Ovary (tissue), 9 donors: ENCODE results near the gene ZNF117. TPM values are rescaled to one million over a fixed set of nuclear protein-coding genes. Genes with fewer than 3 reads are reported as not detected.
"Not testable (repeated sequence)": the region's sequence is repeated elsewhere in the genome, so short reads cannot be mapped to it uniquely, and the experiment has no call there.

Source experiments
- DNase-seq, 5 donors: peaks; one replicate each; pipeline ENCODE4 v3.0.0-alpha.2; 2019 to 2020
- H3K27ac ChIP-seq, 2 donors: fragments of 200-600 bp; one replicate each; pipeline versions ENCODE4 v1.5.1 to v1.8.0; 2019 to 2022
- H3K27me3 ChIP-seq: fragments of 200-600 bp; one replicate; pipeline ENCODE4 v1.8.0; 2022
- H3K36me3 ChIP-seq: fragments of 200-600 bp; sonication (generic); one replicate; pipeline ENCODE4 v1.5.1; 2019
- H3K4me1 ChIP-seq: one replicate; pipeline ENCODE4 v1.8.1; 2013; ENCODE audit warnings: mild to moderate bottlenecking, moderate library complexity; ENCODE audit not compliant: insufficient read depth
- H3K4me3 ChIP-seq: fragments of 200-600 bp; sonication (generic); one replicate; pipeline ENCODE4 v1.5.1; 2017
- H3K9me3 ChIP-seq, 2 donors: fragments of 200-600 bp in 1 of 2; sonication (generic) in 1 of 2; one replicate each; pipeline versions ENCODE4 v1.5.1 to v1.8.1; 2013 to 2019; ENCODE audit warnings: mild to moderate bottlenecking in 1 of 2, moderate library complexity in 1 of 2
- EP300 ChIP-seq: sonication (generic); formaldehyde crosslinking; IDR thresholded peaks from one replicate; pipeline ENCODE4 v1.6.1; 2017; ENCODE audit warnings: antibody characterized with exemption
- POLR2A ChIP-seq: fragments of 450-650 bp; IDR thresholded peaks from one replicate; pipeline ENCODE4 v1.6.1; 2017; ENCODE audit warnings: antibody characterized with exemption, mild to moderate bottlenecking, moderate library complexity
- WGBS, 3 donors: extraction: QIAGEN DNeasy Blood & Tissue Kit in 1 of 3; methylation state at CpG; one replicate each; pipeline versions ENCODE4 v1.1.5 to v1.1.7; 2013 to 2017; 5-methylcytosine and 5-hydroxymethylcytosine counted together
- intact Hi-C, 4 donors: fragments of 100-400 bp; cut with DNase I; formaldehyde crosslinking; loops; one replicate each; pipeline versions ENCODE4 v1.11.0 to v1.15.1; 2022 to 2023
- polyA plus RNA-seq, 2 donors: library from polyadenylated mRNA; stranded (reverse); fragments of 200-250 nt in 1 of 2; fragments of 350-450 nt in 1 of 2; fragmentation: Illumina TruSeq in 1 of 2; extraction: RNeasy Lipid Tissue Mini Kit (QIAGEN cat#74804) in 1 of 2; gene quantifications; one replicate each; pipeline ENCODE4 v1.2.3, GENCODE V29; 2013 to 2014
- total RNA-seq, 7 donors: library from RNA; depleted of rRNA in 2 of 7; stranded (reverse); fragments of >200 nt in 2 of 7; fragmentation: NEBNext Ultra II Directional in 3 of 7; extraction: Animal tissue kit (Norgen Biotek cat#: 25700) in 3 of 7; gene quantifications; one replicate each; pipeline versions ENCODE4 v1.1.0 to v1.2.4, GENCODE V29; 2016 to 2023
- TF ChIP-seq, protein P1 (sequence below), 3 donors: fragments of 450-650 bp in 2 of 3; fragments of 200-600 bp in 1 of 3; IDR thresholded peaks; one replicate each; pipeline versions ENCODE4 v1.5.1 to v1.8.0; 2016 to 2022; ENCODE audit warnings: antibody characterized with exemption in 3 of 3, mild to moderate bottlenecking in 1 of 3
- donor health status: DM: no; HTN: no; CAD: no; lungs with moderate emphysema.
- donor health status: DM: no; HTN: no; CAD: no.
- donor health status: Bipolar disorder and iron deficiency.
- donor health status: DM: yes; HTN: yes; CAD: no.
- donor health status: DM: no; HTN: no; CAD: no.
- donor health status: DM: yes; HTN: yes; CAD: no.

Gene ZNF117
- total and polyA plus RNA-seq, 9 donors: 2.9 to 18.4 (median 11.4) TPM

DNA sequence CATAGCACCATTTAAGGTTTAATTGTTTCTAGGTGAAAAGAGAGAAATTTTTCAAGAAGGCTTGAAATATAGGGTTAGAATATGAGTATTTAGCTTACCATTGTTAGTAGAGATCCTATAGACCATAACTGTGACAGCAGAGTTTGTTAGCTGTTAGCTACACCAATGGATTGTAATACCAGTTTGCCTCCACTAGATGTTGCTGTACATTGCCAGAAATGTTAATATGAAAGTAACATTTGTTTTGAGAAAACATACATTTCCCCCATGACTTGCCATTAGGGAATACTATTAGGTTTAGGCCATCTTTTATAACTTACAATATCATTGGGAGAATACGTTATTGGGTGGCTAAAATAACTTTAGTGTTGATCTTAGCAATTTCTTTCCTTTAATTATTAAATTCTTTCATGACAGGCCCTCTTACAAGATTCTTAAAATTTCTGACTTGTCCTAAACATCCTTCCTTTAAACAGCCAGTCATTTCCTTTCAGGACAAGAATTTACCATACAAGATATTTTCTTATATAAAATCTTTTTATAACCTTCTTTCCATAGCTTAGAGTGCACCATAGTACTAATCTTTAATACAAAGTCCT is 39.5 kb downstream of the ZNF117 start:
- intact Hi-C loops: loop anchor here in 3 of 4 donors (5.0 to 10.0 kb wide), 2 partner anchors 353 to 356 kb away; no protein-coding TSS in a partner anchor

DNA sequence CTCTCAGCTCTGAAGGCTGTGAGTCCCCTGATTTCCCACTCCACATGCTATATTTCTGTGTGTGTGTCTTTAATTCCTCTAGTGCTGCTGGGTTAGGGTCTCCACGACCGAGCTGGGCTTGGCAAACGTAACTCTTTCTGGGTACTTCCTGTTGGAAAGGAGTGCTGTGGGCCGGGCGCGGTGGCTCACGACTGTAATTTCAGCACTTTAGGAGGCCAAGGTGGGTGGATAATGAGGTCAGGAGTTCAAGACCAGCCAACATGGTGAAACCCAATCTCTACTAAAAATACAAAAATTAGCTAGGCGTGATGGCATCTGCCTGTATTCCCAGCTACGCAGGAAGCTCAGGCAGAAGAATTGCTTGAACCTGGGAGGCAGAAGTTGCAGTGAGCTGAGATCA is 40.2 kb downstream of the ZNF117 start:
- H3K4me3 ChIP-seq, H3K36me3 ChIP-seq, H3K27me3 ChIP-seq, H3K4me1 ChIP-seq, H3K9me3 ChIP-seq, H3K27ac ChIP-seq, DNase-seq: not testable (repeated sequence)
- intact Hi-C loops: loop anchor here in 3 of 4 donors (5.0 to 10.0 kb wide), 2 partner anchors 354 to 357 kb away; no protein-coding TSS in a partner anchor
- 42 to 50% (median 44%) methylated on average over 9 of the region's 9 CpGs for WGBS, 3 donors

More for the DNA sequence above, 39.5 kb downstream of the ZNF117 start:
- WGBS, 3 donors: 3 to 10% (median 5%) methylated on average over 1 of the region's 1 CpG
- H3K36me3 ChIP-seq: no peaks in the 10 kb centered on the region
- no peaks in the 10 kb centered on the region for H3K27me3 ChIP-seq
- no peak overlapping the region for H3K4me3 ChIP-seq
- DNase-seq: no peak
- H3K9me3 ChIP-seq: no peaks in the 10 kb centered on the region
- peaks cover 7% of the 10 kb centered on the region for H3K4me1 ChIP-seq
- TF ChIP-seq EP300 (no peak), POLR2A (no peak)
- TF ChIP-seq, protein P1, sequence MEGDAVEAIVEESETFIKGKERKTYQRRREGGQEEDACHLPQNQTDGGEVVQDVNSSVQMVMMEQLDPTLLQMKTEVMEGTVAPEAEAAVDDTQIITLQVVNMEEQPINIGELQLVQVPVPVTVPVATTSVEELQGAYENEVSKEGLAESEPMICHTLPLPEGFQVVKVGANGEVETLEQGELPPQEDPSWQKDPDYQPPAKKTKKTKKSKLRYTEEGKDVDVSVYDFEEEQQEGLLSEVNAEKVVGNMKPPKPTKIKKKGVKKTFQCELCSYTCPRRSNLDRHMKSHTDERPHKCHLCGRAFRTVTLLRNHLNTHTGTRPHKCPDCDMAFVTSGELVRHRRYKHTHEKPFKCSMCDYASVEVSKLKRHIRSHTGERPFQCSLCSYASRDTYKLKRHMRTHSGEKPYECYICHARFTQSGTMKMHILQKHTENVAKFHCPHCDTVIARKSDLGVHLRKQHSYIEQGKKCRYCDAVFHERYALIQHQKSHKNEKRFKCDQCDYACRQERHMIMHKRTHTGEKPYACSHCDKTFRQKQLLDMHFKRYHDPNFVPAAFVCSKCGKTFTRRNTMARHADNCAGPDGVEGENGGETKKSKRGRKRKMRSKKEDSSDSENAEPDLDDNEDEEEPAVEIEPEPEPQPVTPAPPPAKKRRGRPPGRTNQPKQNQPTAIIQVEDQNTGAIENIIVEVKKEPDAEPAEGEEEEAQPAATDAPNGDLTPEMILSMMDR (IDR thresholded peaks at IDR 0.05): peak; percentile 53 to 80 (median 70)
- H3K27ac ChIP-seq: no peak overlapping the region

DNA sequence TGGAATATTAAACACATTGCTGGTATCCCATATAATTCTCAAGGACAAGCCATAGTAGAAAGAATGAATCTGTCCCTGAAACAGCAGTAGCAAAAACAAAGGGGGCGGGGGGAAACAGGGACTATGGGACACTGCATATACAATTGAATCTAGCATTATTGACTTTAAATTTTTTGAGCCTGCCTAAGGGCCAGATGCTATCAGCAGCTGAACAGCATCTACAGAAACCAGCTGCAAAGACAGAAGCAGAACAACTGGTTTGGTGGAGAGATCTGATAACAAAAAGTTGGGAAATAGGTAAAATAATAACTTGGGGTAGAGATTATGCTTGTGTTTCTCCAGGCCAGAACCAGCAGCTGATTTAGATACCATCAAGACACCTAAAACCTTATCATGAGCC is 42.1 kb downstream of the ZNF117 start:
- H3K9me3 ChIP-seq, DNase-seq, intact Hi-C loops, H3K36me3 ChIP-seq, H3K27me3 ChIP-seq, H3K4me3 ChIP-seq, H3K4me1 ChIP-seq, H3K27ac ChIP-seq: not testable (repeated sequence)
- WGBS, 3 donors: 68 to 94% (median 75%) methylated on average over 1 of the region's 1 CpG

DNA sequence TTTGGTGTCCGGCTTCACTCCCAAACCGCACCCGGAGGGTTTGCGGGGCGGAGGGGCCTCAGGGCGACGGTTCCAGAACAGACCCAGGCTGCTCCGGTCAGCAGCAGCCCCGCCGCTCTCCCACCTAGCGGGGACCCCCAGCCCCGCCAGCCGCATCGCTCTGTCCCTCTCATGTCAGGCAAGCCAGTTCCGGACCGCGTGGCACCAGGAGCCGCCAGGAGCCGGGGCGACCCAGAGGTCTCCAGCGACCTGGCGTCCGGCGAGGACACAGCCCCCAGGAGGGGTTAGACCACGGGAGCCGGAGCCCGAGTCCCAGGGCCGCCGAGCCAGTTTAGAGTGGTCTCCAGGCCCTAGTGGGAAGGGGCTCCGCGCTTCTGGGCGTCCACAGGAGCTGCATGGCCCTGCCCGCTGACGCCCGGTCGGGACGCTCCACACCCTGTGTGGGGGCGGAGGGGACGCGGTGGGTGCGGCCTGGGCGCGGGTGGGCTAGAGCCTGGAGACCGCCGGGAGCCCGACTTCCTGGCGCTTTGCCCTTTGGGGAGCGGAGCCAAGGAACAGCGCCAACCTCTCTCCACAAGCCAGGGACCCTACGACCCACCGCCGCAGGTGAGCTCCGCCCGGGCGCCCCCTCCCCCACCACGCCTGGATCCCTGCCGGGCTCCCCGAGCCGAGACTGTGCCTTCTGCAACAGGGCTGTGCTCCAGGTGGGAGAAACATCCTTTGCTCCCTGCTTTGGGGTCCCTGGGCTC is 43.4 kb downstream of the ZNF117 start:
- TF ChIP-seq, protein P1 (IDR thresholded peaks at IDR 0.05): no peak
- TF ChIP-seq POLR2A: no peak
- TF ChIP-seq EP300: no peak
- WGBS, 3 donors: 0 to 1% (median 1%) methylated on average over 45 to 59 of the region's 59 CpGs
- peak in 1 of 5 donors; percentile 27 for DNase-seq
- Histone ChIP-seq H3K4me1 (peaks cover 7% of the 10 kb centered on the region), H3K4me3 (no peak overlapping the region), H3K27ac (no peak overlapping the region), H3K9me3 (no peaks in the 10 kb centered on the region), H3K27me3 (no peaks in the 10 kb centered on the region), H3K36me3 (no peaks in the 10 kb centered on the region)
- intact Hi-C loops: no loop called here

DNA sequence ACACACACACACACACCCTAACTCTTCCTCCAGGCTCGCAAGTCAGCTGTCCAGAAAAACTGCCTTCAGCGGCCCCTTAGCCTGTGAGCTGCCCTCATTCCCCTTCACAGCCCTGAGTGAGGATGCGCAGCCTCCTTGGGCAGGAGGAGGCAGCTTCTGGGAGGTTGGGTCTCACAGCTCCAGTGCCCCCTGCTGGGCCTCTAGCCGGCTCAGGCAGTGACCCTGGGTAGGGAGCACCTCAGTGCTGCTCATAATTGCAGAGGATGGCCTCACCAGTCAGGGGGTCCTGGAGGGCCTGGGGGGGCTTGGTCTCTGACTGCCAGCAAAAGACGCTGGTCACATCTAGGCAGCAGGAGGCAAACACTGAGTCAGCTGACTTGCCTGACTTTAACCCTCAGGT is 44.1 kb downstream of the ZNF117 start:
- no peak for DNase-seq
- no peaks in the 10 kb centered on the region for H3K27me3 ChIP-seq
- no peaks in the 10 kb centered on the region for H3K36me3 ChIP-seq
- H3K9me3 ChIP-seq: no peaks in the 10 kb centered on the region
- TF ChIP-seq POLR2A (no peak), EP300 (no peak)
- TF ChIP-seq, protein P1 (IDR thresholded peaks at IDR 0.05): no peak
- no peak overlapping the region for H3K27ac ChIP-seq
- no peak overlapping the region for H3K4me3 ChIP-seq
- peaks cover 7% of the 10 kb centered on the region for H3K4me1 ChIP-seq
- intact Hi-C loops: no loop called here
- WGBS, 3 donors: 19 to 30% (median 24%) methylated on average over 5 of the region's 5 CpGs
